ENCODE data around the gene MIOS. TPM values are rescaled to one million over a fixed set of nuclear protein-coding genes. Genes with fewer than 3 reads are reported as not detected.

The MIOS gene
- total RNA-seq, 1 donor = 46.6 TPM

Other genes starting within 250 kb of the MIOS start
- 0.09 TPM in 1 of 2 replicates, not detected in the other for gene COL28A1, start 31.0 kb upstream of the MIOS start, total RNA-seq (ENCODE audit: low replicate concordance)
- 17.4 and 24.9 TPM in 2 replicates for gene UMAD1, start 73.9 kb downstream of the MIOS start, total RNA-seq (ENCODE audit: low replicate concordance)
- gene RPA3, start 151.7 kb downstream of the MIOS start, total RNA-seq (ENCODE audit: low replicate concordance) = 40.4 and 44.2 TPM in 2 replicates